GM18867 (cell line): ENCODE measurements around the gene TTC28.

Source experiments
- ATAC-seq: cut with Tn5 transposase; IDR thresholded peaks from one replicate; pipeline ENCODE4 v1.9.1; 2021; ENCODE audit warnings: mild to moderate bottlenecking, moderate library complexity; ENCODE audit not compliant: unreplicated experiment

Gene TTC28

GRCh38 chr22:28449041-28449440 is 230.6 kb downstream of the TTC28 start:
- no peak for ATAC-seq

DNA sequence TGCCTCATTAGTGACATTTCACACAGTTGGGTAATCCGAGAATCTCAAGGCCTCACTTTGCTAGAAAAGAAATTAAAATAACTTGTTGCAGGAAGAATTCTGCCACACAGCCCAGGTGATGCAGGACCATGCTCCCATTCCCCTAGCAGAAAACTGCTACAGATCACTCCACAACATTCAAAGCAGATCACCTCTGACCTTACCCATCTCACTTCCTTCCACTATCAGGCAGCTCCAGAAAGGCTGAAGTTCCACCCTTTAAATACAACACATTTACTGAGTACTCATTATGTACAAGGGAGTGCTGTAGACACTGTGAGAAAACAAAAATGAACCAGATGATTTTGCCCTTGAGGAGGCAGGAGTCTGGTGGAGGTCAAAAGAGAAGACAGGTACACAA is 231.0 kb downstream of the TTC28 start:
- no peak for ATAC-seq

GRCh38 chr22:28444659-28445058 is 235.0 kb downstream of the TTC28 start:
- ATAC-seq, result no peak

DNA sequence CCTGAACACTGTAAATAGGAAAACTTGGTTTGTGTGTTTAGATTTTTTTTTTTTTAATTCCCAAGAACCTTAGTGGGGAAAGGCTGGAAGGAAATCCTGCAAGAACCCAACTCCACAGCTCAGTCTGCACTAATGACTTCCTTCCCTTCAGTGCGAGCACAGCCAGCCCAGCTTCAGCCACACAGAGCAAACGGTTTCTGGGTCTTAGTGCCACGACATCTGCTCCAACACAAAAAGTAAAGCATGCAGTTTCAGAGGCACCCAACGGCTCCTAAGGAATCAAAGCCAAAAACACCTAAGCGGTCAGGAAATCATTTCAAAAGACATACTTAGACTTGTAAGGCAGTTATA is 236.1 kb downstream of the TTC28 start:
- no peak for ATAC-seq

DNA sequence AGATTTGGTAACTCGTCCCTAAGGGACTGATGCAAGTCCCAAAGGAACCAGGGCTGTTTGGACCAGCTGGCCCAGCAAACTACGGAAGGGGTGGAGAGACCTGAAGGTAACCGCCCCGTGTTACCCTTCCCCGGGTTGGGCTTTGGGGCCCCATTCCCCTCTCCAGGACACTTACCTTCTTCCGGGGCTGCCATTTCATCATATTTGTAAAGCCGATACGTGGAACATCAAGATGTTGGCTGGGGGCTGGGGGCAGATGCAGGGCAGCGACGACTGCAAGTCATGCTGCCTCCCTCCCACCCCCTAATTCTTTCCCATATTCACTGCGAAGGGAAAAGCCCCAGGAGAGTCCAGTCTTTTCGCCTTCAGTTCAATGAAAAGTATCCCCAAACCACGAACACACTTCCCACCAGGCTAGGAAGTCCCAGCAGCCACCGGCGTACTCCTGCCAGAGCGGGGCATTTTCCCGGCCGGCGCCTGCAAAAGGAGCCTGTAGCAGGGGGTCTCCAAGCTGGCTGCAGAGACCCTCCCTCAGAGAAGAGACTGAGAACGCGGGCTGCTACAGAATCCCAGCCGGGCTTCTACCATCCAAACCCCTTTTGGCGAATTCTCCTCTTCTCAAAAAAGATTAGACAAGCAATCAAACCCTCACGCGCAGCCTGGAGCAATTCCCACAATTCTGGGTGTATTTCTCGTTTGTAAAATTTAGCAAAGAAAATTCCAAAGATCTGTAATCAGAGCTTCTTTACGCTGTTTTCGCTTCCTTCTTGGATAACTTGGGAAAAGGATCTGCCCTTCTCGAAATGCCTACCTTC is 236.7 kb downstream of the TTC28 start:
- no peak for ATAC-seq

- no peak for ATAC-seq
These were observed 237.4 kb downstream of the TTC28 start for GRCh38 chr22:28442264-28442710.

DNA sequence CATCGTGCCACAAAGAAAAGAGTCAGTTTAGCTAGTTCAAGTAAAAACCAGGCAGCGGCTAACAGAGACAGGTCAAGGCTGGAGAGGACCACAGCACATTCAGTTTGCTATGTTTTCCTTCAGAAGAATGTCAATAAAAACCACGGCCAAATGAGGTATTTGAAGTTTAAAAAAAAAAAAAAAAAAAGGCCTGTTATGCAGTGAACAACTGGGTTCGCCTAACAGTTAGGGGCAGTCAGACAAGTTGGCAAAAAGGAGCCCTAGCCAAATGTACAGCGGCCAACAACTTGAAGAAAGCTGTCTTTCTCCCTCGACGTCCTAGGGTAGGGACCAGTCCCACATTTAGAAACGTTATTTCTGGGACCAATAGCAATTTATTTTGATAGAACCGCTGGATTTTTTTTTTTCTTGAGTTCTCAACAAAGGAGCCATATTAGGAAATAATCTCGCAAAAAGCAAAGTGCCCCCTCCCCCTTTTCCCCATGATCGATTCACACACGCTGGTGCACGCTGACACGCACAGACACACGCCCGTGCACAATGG is 237.8 kb downstream of the TTC28 start:
- no peak for ATAC-seq

DNA sequence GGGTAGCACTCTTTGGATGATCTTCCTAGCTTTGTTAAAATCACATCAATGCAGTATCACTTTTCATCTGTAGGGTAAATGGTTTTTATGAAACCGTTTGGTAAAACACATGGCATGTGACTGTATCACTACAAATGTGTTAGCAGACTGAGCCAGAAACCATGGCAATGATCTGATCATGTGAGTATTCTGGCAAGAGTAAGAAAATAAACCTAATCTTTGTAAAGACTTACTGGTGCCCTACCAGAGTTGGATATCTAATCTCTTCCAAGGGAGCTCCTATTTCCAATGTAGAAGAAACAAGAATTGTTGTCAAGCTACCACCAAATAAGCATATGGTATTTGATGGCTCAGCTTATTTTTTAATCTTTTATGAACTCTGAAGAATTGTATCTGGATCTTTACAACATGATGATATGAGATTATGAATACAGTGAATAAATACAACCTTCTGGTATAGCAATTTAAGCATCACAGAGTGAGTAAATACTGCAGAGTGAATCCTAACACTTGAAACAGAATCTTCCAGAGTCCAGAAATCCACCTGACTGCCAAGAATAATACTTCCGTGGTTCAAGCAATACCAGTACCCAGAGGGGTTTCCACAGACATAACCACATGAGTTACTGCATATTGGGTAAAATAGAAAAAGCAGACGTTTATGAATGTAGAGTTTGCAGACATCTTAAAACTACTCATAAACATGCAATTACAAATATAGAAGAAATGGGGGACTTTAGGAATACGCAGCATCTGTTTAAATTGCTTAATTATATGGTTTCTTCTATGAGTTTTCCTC is 238.8 kb downstream of the TTC28 start:
- ATAC-seq, result no peak

DNA sequence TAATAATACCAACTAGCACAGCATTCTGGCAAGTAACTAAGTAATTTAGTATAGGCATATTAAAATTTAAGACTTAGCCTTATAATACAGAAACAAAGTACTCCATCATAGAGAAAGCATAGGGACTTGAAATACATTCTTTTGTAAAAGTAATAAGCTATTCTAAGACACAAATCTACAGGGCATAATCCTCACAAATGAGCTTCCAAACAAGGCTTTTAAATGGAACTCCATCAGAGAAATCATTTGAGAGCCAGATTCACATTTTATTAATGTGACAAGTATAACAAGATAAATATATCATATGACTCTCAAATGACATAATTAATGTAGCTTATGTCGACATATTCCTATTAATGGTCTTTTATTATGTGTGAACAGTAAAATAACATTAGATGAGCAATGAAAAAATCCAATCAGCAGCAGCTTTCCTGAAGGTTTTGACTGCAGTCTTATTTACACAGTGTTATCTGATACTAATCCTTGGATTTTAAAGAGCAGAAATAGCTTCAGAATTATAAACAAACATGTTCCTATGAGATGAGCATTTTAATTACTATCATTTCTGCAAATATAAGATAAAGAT is 241.4 kb downstream of the TTC28 start:
- no peak for ATAC-seq

DNA sequence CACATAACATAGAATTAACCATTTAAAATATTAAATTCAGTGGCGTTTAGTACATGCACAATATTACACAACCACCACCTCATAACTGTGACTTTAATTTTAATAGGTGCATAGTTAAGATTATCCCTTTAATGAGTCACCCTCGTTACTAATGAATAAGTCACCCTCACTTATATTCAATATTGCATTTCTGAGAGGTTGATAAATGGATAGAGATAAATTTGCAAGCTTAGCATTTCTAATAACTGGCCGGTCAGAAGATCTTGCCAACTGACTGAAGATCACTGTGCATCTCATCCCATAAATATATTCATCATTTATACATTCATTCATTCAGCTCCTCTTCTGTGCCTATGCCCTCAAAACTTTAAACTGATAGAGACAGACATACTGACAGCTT is 243.7 kb downstream of the TTC28 start:
- no peak for ATAC-seq

DNA sequence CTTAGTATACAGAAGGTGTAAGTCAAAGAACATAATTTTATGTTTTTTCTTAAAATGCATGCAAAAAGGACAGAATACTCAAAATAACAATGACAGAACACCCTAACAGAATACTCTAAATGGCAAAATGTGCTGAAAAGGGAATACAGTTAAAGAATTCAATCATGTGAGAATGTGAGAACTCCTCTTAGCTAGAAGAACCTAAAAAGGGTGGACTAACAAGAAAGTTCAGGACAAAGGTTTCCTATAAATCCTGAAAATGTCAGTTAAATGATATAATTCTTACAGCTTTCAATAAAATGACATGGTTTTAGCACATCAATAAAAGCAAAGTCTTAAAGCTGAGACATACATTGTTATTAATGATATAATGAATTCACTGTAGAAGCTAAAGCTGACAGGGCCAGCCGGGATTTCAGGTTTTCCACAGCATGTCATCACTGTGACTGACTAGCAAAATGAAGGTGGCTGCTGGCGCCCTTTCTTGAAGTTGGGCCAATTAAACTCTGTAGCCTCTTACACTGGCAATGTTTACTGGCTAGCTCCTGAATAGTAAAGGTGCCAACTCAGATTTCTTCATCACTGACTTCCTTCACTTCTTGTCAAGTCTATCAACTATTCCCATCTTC is 244.4 kb downstream of the TTC28 start:
- ATAC-seq, result no peak

GRCh38 chr22:28430466-28431025 is 249.1 kb downstream of the TTC28 start:
- no peak for ATAC-seq

DNA sequence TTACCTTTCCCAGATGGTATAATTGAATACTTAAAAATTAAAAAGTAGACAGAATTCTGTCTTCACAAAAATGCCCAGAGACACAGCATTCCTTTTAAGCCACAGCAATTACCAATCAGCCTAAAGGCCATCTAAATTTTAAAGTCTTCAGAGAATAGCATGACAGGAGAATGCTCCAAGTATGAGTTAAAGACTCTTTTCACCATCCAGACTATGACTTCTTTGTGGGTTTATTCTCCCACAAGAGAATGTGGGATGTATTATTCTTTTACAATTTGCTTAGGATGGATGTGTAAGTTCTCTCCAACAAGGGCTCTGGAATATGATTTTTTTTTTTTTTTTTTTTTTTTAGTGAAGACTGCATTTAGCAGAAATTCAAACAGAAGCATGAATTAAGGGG is 249.9 kb downstream of the TTC28 start:
- no peak for ATAC-seq

GRCh38 chr22:28428271-28428670 is 251.4 kb downstream of the TTC28 start:
- no peak for ATAC-seq

DNA sequence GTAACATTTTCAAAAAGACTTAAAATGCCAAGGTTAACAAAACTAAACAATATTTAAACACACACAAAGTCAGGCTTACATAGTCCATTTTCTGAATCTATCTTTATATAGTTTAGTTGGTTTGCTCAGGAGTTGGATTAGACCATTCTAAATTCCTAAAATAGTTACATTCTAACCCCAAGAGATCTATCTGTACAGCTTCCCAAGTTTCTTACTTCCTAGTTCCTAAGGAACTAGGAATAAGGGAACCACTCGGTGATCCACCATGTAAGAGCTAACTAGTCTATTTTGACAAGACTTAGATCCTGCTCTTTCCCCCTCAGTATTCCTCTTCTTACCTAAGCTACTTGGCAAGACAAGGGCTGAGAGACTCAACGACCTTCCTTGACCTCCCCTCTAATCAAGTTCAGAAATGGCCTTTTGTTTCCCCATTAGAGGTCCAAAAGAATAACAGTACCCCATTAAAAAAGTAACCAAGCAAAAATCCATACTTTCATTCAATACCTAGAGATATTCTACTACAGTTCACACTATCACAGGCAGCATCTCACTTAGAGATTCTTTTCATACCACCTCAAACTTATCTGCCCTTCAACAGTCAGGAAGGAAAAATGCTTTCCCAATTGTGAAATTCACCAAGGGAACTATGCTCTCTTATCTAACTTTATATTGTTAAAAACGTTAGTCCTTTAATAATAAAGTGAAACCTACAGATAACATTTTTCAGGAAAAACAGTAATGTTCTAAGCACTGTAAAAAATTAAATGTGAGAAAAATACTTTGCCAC is 253.1 kb downstream of the TTC28 start:
- ATAC-seq, result no peak

- no peak for ATAC-seq
These were observed 254.4 kb downstream of the TTC28 start for GRCh38 chr22:28425211-28425610.

DNA sequence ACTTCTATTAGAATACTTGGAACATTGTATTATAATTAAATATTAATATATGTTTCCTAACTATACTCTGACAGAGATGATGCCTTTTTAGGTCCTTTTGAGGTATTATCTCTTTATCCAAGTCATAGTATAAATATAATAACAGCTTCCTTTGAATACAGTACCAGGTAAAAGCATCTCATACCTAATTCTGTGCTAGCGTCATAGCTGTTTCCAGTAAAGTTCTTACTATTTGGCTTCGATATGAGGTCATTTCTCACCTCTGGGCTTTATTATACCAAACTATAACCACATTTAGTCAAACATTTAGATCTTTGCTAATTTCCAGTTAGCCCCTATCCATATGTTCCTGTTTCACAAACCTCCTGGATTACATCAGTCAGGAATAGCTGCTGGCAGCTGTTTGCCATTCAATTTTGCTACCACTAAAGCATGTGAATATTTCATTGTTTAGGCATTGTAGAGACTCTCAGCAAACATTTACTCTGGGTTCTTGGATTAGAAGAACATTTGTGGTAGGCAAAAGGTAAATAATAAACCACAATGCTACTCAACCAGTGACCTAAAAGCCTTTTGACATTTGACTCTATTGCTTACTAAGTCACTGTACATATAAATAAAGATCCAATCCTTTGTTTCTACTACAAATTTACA is 255.1 kb downstream of the TTC28 start:
- no peak for ATAC-seq

DNA sequence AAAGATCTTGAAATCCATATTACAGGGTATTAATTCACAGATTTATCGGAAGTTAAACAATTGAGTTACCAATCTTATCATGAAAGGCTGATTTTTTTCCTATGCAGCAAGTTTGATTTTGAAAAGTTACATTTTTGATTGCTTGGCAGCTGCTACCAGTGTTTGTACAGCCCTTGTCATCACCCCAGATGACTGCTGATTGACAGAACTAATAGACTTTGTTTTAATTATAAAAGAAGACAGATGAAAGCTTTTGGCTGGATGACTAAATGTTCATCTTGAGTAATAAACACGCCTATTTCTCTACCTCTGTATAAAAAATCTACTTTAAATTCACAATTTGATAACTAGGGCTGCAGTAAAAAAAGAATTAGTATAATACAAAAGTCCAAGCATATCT is 259.7 kb downstream of the TTC28 start:
- ATAC-seq, result no peak

DNA sequence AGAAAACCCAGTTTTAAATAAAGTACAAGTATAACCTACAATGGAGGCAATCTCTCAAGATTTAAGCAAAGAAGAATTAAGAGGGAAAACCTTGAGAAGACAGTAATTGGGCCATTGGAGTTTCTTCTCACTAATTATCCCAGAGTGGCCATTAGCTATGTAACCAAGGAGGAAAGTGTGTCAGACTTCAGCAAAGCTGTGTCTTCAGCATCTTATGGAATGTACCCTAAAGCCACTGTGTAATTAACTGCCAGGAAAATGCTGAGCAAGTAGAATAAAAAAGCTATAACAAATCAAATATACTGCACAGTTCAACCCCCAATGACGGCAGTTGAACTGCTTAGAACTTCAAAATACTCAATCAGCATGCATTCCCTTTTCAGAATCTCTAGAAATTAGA is 261.6 kb downstream of the TTC28 start:
- no peak for ATAC-seq

DNA sequence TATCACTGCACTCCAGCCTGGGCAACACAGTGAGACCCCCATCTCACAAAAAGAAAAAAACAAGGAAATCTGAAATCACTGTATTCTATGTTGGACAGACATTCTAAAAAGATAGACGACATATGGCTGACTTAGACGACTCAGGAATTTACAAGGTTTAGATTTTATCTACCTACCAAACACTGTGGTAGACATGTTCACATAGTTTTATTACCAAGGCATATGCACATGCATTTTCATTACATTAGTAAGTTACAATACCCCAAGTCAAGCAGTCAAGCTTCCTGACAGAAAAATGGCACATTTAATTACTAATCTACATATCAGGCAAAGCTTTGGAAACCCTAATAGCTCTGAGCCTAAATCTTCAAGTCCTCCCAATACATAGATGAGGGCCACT is 262.2 kb downstream of the TTC28 start:
- no peak for ATAC-seq
